PFSK-1 (cell line): Measurements from ENCODE around the gene SBSN.

Experiments
- FOXP2 ChIP-seq: optimal IDR thresholded peaks from 2 replicates; pipeline ENCODE3; 2011; ENCODE audit warnings: borderline replicate concordance, control low read depth, inconsistent platforms; ENCODE audit not compliant: insufficient read depth; ENCODE audit errors: extremely low read length, extremely low read depth
- POLR2AphosphoS5 ChIP-seq: IDR thresholded peaks from 2 replicates; pipeline ENCODE4 v1.6.1; 2012; ENCODE audit warnings: low read depth, mild to moderate bottlenecking, control low read depth, low read length, moderate library complexity
- SIN3A ChIP-seq: IDR thresholded peaks from 2 replicates; pipeline ENCODE4 v1.6.1; 2012; ENCODE audit warnings: mild to moderate bottlenecking, low read length, moderate library complexity, borderline replicate concordance; ENCODE audit not compliant: insufficient read depth
- TAF1 ChIP-seq: IDR thresholded peaks from 2 replicates; pipeline ENCODE4 v1.6.1; 2012; ENCODE audit warnings: low read length, control low read depth, borderline replicate concordance; ENCODE audit not compliant: insufficient read depth
- TF ChIP-seq, protein P1 (sequence below), 2 experiments: IDR thresholded peaks; 2 replicates each; pipeline versions ENCODE4 v1.6.1 to v1.8.0; 2011 to 2012; ENCODE audit warnings: low read depth in 2 of 2, low read length in 2 of 2, control low read depth in 1 of 2, inconsistent platforms in 1 of 2, mild to moderate bottlenecking in 1 of 2, moderate library complexity in 1 of 2; ENCODE audit not compliant: insufficient read depth in 1 of 2

The SBSN gene

DNA sequence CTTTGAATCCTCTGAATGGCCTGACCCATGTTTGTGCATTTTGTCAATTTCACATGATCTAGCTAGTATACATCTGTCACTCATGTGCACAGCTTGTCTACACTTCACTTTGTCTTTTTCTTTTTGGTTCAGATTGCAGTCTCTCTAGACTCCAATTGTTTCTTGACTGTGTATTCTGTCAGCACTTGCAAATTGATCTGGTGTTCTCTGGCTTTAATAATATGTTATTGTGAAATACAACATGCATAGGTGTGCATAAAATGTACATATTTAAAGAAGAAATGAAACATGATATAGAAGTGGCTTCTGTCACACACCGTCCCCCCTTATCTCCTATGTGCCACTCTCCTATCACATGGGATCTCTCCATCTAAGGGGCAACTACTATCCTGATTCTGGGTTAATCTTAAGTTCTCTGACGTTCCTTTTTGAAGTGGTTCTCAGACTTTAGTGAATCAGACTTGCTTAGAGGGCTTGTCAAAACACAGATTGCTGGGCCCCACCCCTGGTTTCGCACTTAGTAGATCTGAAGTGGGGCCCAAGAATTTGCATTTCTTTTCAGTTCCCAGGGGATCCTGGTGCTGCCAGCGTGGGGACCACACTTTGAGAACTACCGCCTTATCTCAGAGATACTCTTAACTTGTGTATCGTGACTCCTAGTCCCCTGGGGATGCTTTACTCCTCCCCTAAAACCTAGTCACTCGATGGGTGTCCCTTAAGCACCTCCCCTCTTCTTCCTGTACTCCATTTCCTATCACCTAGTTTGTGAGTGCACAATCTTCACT, 43.7 kb downstream of the SBSN start:
- no peak for TF ChIP-seq TAF1
- TF ChIP-seq, protein P1, sequence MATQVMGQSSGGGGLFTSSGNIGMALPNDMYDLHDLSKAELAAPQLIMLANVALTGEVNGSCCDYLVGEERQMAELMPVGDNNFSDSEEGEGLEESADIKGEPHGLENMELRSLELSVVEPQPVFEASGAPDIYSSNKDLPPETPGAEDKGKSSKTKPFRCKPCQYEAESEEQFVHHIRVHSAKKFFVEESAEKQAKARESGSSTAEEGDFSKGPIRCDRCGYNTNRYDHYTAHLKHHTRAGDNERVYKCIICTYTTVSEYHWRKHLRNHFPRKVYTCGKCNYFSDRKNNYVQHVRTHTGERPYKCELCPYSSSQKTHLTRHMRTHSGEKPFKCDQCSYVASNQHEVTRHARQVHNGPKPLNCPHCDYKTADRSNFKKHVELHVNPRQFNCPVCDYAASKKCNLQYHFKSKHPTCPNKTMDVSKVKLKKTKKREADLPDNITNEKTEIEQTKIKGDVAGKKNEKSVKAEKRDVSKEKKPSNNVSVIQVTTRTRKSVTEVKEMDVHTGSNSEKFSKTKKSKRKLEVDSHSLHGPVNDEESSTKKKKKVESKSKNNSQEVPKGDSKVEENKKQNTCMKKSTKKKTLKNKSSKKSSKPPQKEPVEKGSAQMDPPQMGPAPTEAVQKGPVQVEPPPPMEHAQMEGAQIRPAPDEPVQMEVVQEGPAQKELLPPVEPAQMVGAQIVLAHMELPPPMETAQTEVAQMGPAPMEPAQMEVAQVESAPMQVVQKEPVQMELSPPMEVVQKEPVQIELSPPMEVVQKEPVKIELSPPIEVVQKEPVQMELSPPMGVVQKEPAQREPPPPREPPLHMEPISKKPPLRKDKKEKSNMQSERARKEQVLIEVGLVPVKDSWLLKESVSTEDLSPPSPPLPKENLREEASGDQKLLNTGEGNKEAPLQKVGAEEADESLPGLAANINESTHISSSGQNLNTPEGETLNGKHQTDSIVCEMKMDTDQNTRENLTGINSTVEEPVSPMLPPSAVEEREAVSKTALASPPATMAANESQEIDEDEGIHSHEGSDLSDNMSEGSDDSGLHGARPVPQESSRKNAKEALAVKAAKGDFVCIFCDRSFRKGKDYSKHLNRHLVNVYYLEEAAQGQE (IDR thresholded peaks at IDR 0.05; ENCODE audit: insufficient read depth in 1 of 2, low read depth in 2 of 2, low read length in 2 of 2) = no peak
- TF ChIP-seq SIN3A = no peak
- TF ChIP-seq POLR2AphosphoS5 = no peak
- TF ChIP-seq FOXP2 = no peak

GRCh38 chr19:35483089-35483488, 45.0 kb downstream of the SBSN start:
- no peak for TF ChIP-seq POLR2AphosphoS5
- TF ChIP-seq TAF1 = no peak
- TF ChIP-seq FOXP2 = no peak
- no peak for TF ChIP-seq SIN3A
- TF ChIP-seq, protein P1 (IDR thresholded peaks at IDR 0.05; ENCODE audit: insufficient read depth in 1 of 2, low read depth in 2 of 2, low read length in 2 of 2) = no peak

GRCh38 chr19:35478794-35479677, 49.1 kb downstream of the SBSN start:
- TF ChIP-seq, protein P1 (IDR thresholded peaks at IDR 0.05; ENCODE audit: insufficient read depth in 1 of 2, low read depth in 2 of 2, low read length in 2 of 2) = no peak
- TF ChIP-seq POLR2AphosphoS5 = no peak
- no peak for TF ChIP-seq TAF1
- TF ChIP-seq SIN3A = no peak
- TF ChIP-seq FOXP2 = no peak

DNA sequence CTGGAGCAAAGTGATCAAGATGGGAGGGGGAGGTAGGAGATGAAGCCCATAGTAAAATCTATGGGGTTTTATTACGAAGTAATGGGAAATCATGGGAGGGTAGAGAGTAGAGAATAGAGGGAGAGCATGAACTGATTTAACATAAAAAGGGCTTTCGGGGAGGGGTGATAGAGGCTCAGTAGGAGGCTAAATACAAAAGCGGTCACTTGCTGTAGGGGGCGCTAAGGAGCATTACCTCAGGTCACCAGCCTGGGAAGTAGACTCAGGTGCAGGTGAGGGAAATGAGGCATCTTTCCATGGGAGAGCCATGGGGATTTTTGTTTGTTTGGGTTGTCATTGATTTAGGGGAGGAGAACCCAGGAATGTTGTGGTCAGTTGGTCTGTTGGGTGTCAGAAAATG, 52.0 kb downstream of the SBSN start:
- TF ChIP-seq FOXP2 (no peak), SIN3A (no peak), POLR2AphosphoS5 (no peak), TAF1 (no peak)
- TF ChIP-seq, protein P1 (IDR thresholded peaks at IDR 0.05; ENCODE audit: insufficient read depth in 1 of 2, low read depth in 2 of 2, low read length in 2 of 2) = no peak
